ENCODE results near the gene STK17B. TPM values are rescaled to one million over a fixed set of nuclear protein-coding genes. Genes with fewer than 3 reads are reported as not detected.

The STK17B gene
- total RNA-seq, 1 experiment from 2014 or later, result 20.7 TPM

DNA sequence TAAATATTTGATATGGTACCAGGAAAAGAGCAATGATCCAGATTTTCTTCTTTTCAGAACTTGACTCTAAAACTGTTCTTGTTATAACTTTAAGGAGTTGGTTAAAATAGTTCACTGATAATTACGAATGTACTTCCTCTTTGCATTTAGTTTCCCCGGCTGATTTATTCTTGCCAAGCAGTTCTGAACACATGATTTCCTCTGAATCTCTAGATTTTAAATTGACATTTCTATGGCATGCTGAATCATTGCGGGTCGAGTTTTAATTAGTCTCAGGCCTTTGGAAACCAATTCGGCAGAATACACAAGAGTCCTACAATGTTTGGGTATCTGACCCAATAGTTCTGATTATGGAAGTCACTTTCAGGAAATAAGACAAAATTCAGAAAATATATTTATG is 65.4 kb downstream of the STK17B start:
- Mint-ChIP-seq H3K27ac (ENCODE audit: low read depth, unreplicated experiment) (no peak overlapping the region), H3K27me3 (ENCODE audit: insufficient read depth, unreplicated experiment) (no peaks in the 10 kb centered on the region), H3K36me3 (ENCODE audit: insufficient read depth, unreplicated experiment) (no peaks in the 10 kb centered on the region), H3K4me3 (ENCODE audit: unreplicated experiment) (no peak overlapping the region), H3K4me1 (ENCODE audit: insufficient read depth, unreplicated experiment) (no peaks in the 10 kb centered on the region), H3K9me3 (ENCODE audit: unreplicated experiment) (no peaks in the 10 kb centered on the region)
- CTCF ChIA-PET, result no interaction called here
- intact Hi-C loops (cut with micrococcal nuclease), result no loop called here
- BruUV-seq (replicated peaks), result no TSS peak
- TF ChIP-seq CTCF (IDR thresholded peaks at IDR 0.05; ENCODE audit: unreplicated experiment), result no peak
- POLR2A ChIA-PET, result no interaction called here
- no peak for DNase-seq (ENCODE audit: unreplicated experiment)

- ChIA-PET POLR2A (interaction anchor here (0.8 to 1.3 kb wide), 2 partner anchors 9 to 11 kb away, joined by 3 to 4 read pairs; no protein-coding TSS in a partner anchor), CTCF (no interaction called here)
- intact Hi-C loops (cut with micrococcal nuclease), result no loop called here
- H3K4me3 Mint-ChIP-seq (ENCODE audit: unreplicated experiment), result no peak overlapping the region
- H3K27ac Mint-ChIP-seq (ENCODE audit: low read depth, unreplicated experiment), result no peak overlapping the region
- DNase-seq (ENCODE audit: unreplicated experiment), result no peak
- TF ChIP-seq CTCF (IDR thresholded peaks at IDR 0.05; ENCODE audit: unreplicated experiment), result no peak
- no TSS peak for BruUV-seq (replicated peaks)
- no peaks in the 10 kb centered on the region for H3K4me1 Mint-ChIP-seq (ENCODE audit: insufficient read depth, unreplicated experiment)
- H3K9me3 Mint-ChIP-seq (ENCODE audit: unreplicated experiment), result no peaks in the 10 kb centered on the region
- no peaks in the 10 kb centered on the region for H3K36me3 Mint-ChIP-seq (ENCODE audit: insufficient read depth, unreplicated experiment)
- no peaks in the 10 kb centered on the region for H3K27me3 Mint-ChIP-seq (ENCODE audit: insufficient read depth, unreplicated experiment)
Measured at GRCh38 chr2:196104066-196104465, 67.3 kb downstream of the STK17B start.

DNA sequence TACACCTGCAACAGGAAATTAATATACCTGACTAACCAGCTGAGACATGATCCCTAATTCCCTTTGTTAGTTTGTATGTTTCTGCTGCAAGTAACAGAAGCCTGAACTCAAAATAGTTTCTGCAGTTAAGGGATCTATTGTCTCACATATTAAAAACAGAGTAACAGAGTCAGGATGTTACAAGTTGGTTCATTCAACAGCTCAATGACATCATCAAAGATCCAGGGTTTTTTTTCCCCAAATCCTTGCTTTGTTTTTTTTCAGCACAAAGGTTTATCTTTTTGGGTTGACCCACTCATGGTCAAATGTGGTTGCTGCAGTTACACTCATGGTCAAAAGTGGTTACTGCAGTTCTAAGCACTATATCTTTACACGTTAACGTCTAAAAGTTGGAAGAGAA is 67.8 kb downstream of the STK17B start:
- ChIA-PET CTCF (no interaction called here), POLR2A (interaction anchor here (0.8 to 1.3 kb wide), 2 partner anchors 10 to 11 kb away, joined by 3 to 4 read pairs; no protein-coding TSS in a partner anchor)
- TF ChIP-seq CTCF (IDR thresholded peaks at IDR 0.05; ENCODE audit: unreplicated experiment), result no peak
- Mint-ChIP-seq H3K4me3 (ENCODE audit: unreplicated experiment) (no peak overlapping the region), H3K4me1 (ENCODE audit: insufficient read depth, unreplicated experiment) (no peaks in the 10 kb centered on the region), H3K27me3 (ENCODE audit: insufficient read depth, unreplicated experiment) (no peaks in the 10 kb centered on the region), H3K36me3 (ENCODE audit: insufficient read depth, unreplicated experiment) (no peaks in the 10 kb centered on the region), H3K27ac (ENCODE audit: low read depth, unreplicated experiment) (no peak overlapping the region), H3K9me3 (ENCODE audit: unreplicated experiment) (no peaks in the 10 kb centered on the region)
- BruUV-seq (replicated peaks), result no TSS peak
- DNase-seq (ENCODE audit: unreplicated experiment), result no peak
- intact Hi-C loops (cut with micrococcal nuclease), result no loop called here

GRCh38 chr2:196101325-196101991 is 69.9 kb downstream of the STK17B start:
- Mint-ChIP-seq H3K36me3 (ENCODE audit: insufficient read depth, unreplicated experiment) (no peaks in the 10 kb centered on the region), H3K27ac (ENCODE audit: low read depth, unreplicated experiment) (no peak overlapping the region), H3K27me3 (ENCODE audit: insufficient read depth, unreplicated experiment) (no peaks in the 10 kb centered on the region), H3K4me3 (ENCODE audit: unreplicated experiment) (no peak overlapping the region), H3K9me3 (ENCODE audit: unreplicated experiment) (no peaks in the 10 kb centered on the region), H3K4me1 (ENCODE audit: insufficient read depth, unreplicated experiment) (no peaks in the 10 kb centered on the region)
- TF ChIP-seq CTCF (IDR thresholded peaks at IDR 0.05; ENCODE audit: unreplicated experiment), result no peak
- ChIA-PET POLR2A (interaction anchor here (0.8 kb wide), 2 partner anchors 9 to 66 kb away, joined by 3 read pairs; no protein-coding TSS in a partner anchor), CTCF (interaction anchor here (0.5 to 2.8 kb wide), 5 partner anchors 23 to 494 kb away, joined by 3 to 12 read pairs (median 5); partner anchors contain the start of gene DNAH7)
- intact Hi-C loops (cut with micrococcal nuclease), result no loop called here
- no TSS peak for BruUV-seq (replicated peaks)
- DNase-seq (ENCODE audit: unreplicated experiment), result no peak

All from MCF 10A (cell line).